ENCODE data around the gene LYSMD2.

DNA sequence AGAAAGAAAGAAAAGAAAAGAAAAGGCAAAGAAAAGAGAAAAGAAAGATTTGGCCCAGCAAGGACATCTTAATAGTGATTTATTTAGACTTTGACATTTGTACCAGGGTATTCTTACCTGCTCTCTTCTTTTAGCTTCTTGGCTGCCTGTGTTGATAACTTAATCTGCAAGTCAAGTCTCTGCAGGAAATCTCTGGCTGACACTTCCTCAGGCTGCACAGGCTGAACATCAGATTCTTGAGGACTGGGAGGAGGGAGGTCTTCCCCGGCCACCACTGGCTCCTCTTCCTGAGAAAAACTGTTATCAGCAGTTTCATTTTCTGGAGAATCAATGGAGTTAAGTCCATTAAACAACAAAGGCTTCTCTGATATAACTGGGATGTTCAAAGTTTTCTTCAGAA lies 12.8 kb downstream of the LYSMD2 start:
- TF ChIP-seq, protein P1, sequence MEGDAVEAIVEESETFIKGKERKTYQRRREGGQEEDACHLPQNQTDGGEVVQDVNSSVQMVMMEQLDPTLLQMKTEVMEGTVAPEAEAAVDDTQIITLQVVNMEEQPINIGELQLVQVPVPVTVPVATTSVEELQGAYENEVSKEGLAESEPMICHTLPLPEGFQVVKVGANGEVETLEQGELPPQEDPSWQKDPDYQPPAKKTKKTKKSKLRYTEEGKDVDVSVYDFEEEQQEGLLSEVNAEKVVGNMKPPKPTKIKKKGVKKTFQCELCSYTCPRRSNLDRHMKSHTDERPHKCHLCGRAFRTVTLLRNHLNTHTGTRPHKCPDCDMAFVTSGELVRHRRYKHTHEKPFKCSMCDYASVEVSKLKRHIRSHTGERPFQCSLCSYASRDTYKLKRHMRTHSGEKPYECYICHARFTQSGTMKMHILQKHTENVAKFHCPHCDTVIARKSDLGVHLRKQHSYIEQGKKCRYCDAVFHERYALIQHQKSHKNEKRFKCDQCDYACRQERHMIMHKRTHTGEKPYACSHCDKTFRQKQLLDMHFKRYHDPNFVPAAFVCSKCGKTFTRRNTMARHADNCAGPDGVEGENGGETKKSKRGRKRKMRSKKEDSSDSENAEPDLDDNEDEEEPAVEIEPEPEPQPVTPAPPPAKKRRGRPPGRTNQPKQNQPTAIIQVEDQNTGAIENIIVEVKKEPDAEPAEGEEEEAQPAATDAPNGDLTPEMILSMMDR (IDR thresholded peaks at IDR 0.05) = no peak
- no peak for TF ChIP-seq POLR2A (IDR thresholded peaks at IDR 0.05)

Data from right lobe of liver (tissue), 4 donors.